Mammary microvascular endothelial cell (primary cell): ENCODE measurements around the gene ETFBKMT. TPM values are rescaled to one million over a fixed set of nuclear protein-coding genes. Genes with fewer than 3 reads are reported as not detected.

ENCODE experiments used
- total RNA-seq: library from RNA; depleted of rRNA; stranded (reverse); fragments of >200 nt; gene quantifications from 2 replicates; pipeline ENCODE4 v1.2.3, GENCODE V29; 2015

The ETFBKMT gene, protein sequence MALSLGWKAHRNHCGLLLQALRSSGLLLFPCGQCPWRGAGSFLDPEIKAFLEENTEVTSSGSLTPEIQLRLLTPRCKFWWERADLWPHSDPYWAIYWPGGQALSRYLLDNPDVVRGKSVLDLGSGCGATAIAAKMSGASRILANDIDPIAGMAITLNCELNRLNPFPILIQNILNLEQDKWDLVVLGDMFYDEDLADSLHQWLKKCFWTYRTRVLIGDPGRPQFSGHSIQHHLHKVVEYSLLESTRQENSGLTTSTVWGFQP
- 1.9 and 4.7 TPM in 2 replicates for total RNA-seq

DNA sequence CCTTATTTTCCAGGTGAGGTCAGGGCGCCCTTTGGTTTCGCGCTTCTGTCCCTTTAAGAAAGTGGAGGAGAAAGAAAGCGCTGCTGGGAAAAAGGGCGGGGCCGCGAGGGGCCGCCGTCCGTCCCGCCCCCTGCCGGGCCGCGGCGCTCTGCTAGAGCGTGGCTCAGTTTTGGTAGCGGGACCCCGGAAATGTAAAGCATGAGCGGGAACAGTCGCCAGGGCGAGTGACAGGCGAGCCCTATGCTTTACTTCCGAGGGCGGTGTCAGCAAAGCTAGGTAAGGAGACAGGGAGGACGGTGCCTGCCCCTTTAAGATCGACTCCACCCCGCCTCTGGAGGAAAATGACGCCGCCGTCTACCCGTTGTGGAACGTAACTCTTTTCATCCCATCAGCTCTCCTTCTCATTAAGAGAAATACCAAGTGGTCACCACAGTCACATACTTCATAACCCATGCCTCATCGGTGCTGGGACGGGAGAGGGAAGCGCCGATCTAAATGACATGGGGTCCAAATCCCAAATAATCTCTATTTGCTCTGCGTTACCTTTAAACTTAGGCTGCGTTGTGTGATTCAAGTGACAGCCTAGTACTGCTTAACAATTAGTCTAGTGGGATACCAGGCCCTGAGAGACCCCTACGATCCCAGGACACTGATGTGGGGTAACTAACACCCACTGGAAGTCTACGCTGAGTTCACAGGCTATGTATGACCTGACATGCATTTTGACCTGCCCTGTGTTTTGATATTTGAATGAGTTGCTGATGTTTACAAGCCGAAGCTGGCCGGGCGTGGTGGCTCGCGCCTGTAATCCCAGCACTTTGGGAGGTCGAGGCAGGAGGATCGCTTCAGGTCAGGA, at the start of gene ETFBKMT:
Gene ETFBKMT (plus strand): TSS at position 602 of the 856 bp plus-strand sequence. CDS start 2,266 bp downstream, outside the sequence.

Other genes with a start within 250 kb of the ETFBKMT start
- gene DENND5B, start 68.6 kb upstream of the ETFBKMT start, total RNA-seq = 7.6 and 11.3 TPM in 2 replicates
- gene AMN1, start 69.3 kb downstream of the ETFBKMT start, total RNA-seq = 10.4 and 12.5 TPM in 2 replicates